ENCODE data around the gene FAT3. TPM values are rescaled to one million over a fixed set of nuclear protein-coding genes. Genes with fewer than 3 reads are reported as not detected.

Gene FAT3
- total RNA-seq, 1 donor from 2014 or later: 13.6 TPM

DNA sequence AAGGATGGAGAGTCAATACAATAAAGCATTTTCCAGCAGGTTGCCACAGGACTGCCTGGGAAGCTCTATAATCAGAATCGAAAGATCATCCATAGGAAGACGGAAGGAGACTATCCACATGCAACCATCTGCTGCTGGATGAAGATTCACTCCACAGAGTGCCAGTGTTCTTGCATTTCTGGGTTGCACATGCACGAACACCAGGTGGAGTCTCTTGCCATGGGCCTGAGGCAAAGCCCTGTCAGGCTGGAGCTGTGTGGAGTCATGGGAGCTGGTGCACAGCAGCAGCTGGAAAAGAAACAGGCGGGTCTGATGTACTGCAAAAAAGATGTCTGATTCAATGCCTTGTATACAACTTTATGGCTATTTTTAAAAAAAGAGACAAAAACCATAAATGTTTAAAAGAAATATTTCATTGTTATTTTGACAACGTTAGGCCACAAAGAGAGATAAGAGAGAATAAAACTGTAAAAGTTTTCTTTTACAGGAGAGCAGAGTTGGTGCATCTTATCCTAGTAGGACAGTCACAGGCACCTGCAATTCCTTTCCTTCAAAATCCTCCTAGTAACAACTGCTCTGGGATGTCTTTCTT, 12.9 kb upstream of the FAT3 start:
- no peak overlapping the region for H3K4me3 ChIP-seq (ENCODE audit: low read length in 3 of 3)
- H3K4me1 ChIP-seq (ENCODE audit: control insufficient read depth in 3 of 3, insufficient read depth in 3 of 3, low read length in 3 of 3): peaks cover 0 to 7% (median 3%) of the 10 kb centered on the region in 3 donors
- no peak overlapping the region for H3K27ac ChIP-seq (ENCODE audit: low read depth, low read length)
- H3K9me3 ChIP-seq (ENCODE audit: control insufficient read depth in 3 of 3, low read length in 3 of 3): no peaks in the 10 kb centered on the region
- H3K27me3 ChIP-seq (ENCODE audit: control insufficient read depth in 3 of 3, insufficient read depth in 3 of 3, low read length in 3 of 3): no peaks in the 10 kb centered on the region
- H3K36me3 ChIP-seq (ENCODE audit: control insufficient read depth in 3 of 3, insufficient read depth in 3 of 3, low read length in 3 of 3): no peaks in the 10 kb centered on the region
- H3K9ac ChIP-seq (ENCODE audit: low read depth in 1 of 3, low read length in 3 of 3): no peak overlapping the region

DNA sequence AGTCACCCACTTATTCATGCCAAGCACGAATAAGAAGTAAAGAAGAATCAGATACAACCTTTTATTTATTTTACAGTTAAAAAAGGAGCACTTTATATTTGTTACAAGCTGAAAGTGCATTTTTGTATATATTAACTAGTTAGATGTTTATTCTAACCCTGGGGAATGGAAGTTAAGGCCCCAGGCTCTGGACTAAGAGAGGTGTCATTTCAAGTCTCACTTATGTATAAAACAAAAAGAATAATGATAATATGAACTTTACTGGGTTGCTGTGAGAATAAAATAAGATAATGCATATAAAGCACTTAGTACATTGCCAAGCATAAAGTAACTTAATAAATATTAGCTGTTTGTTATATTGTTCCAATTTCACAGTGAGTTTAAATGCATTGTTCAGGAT, 12.1 kb upstream of the FAT3 start:
- Histone ChIP-seq H3K4me1 (ENCODE audit: control insufficient read depth in 3 of 3, insufficient read depth in 3 of 3, low read length in 3 of 3) (peaks cover 0 to 7% (median 3%) of the 10 kb centered on the region in 3 donors), H3K9me3 (ENCODE audit: control insufficient read depth in 3 of 3, low read length in 3 of 3) (no peaks in the 10 kb centered on the region), H3K27me3 (ENCODE audit: control insufficient read depth in 3 of 3, insufficient read depth in 3 of 3, low read length in 3 of 3) (no peaks in the 10 kb centered on the region), H3K36me3 (ENCODE audit: control insufficient read depth in 3 of 3, insufficient read depth in 3 of 3, low read length in 3 of 3) (no peaks in the 10 kb centered on the region), H3K27ac (ENCODE audit: low read depth, low read length) (no peak overlapping the region), H3K4me3 (ENCODE audit: low read length in 3 of 3) (no peak overlapping the region), H3K9ac (ENCODE audit: low read depth in 1 of 3, low read length in 3 of 3) (no peak overlapping the region)

DNA sequence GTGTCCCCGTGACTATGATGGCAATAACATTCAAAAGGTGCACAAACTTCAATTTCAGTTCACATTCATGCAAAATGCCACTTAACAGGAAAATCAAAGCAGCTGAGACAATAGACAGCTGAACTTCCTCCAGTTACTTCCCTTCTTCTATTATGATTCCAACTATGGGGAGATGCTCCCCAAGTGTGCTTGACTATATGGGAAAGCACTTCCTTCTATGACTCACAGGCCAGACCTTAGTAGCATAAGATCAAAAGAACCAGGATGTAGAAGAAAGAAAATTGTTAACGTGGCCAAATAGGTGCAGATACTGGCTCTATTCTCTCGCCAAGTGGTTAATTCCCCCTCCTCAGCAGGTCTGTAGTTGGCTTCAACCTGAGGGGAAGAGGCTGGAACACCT, 7.8 kb upstream of the FAT3 start:
- H3K27ac ChIP-seq (ENCODE audit: low read depth, low read length): no peak overlapping the region
- no peak overlapping the region for H3K9ac ChIP-seq (ENCODE audit: low read depth in 1 of 3, low read length in 3 of 3)
- H3K27me3 ChIP-seq (ENCODE audit: control insufficient read depth in 3 of 3, insufficient read depth in 3 of 3, low read length in 3 of 3): peaks cover 0 to 11% (median 5%) of the 10 kb centered on the region in 3 donors
- H3K4me3 ChIP-seq (ENCODE audit: low read length in 3 of 3): no peak overlapping the region
- peaks cover 0 to 7% (median 3%) of the 10 kb centered on the region in 3 donors for H3K4me1 ChIP-seq (ENCODE audit: control insufficient read depth in 3 of 3, insufficient read depth in 3 of 3, low read length in 3 of 3)
- H3K9me3 ChIP-seq (ENCODE audit: control insufficient read depth in 3 of 3, low read length in 3 of 3): no peaks in the 10 kb centered on the region
- no peaks in the 10 kb centered on the region for H3K36me3 ChIP-seq (ENCODE audit: control insufficient read depth in 3 of 3, insufficient read depth in 3 of 3, low read length in 3 of 3)

DNA sequence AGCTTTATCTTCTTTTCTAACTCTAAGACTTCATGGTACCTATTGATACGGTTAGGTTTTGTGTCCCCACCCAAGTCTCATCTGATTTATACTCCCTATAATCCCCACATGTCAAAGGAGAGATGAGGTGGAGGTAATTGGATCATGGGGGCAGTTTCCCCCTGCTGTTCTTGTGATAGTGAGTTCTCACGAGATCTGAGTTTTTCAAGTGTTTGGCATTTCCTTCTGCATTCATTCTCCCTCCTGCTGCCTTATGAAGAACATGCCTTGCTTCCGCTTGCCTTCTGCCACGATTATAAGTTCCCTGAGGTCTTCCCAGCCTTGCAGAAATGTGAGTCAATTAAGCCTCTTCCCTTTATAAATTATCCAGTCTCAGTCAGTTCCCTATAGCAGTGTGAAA, 5.1 kb upstream of the FAT3 start:
- no peak overlapping the region for H3K4me3 ChIP-seq (ENCODE audit: low read length in 3 of 3)
- H3K4me1 ChIP-seq (ENCODE audit: control insufficient read depth in 3 of 3, insufficient read depth in 3 of 3, low read length in 3 of 3): peaks cover 6 to 12% (median 11%) of the 10 kb centered on the region in 3 donors
- H3K36me3 ChIP-seq (ENCODE audit: control insufficient read depth in 3 of 3, insufficient read depth in 3 of 3, low read length in 3 of 3): no peaks in the 10 kb centered on the region
- no peaks in the 10 kb centered on the region for H3K9me3 ChIP-seq (ENCODE audit: control insufficient read depth in 3 of 3, low read length in 3 of 3)
- no peak overlapping the region for H3K9ac ChIP-seq (ENCODE audit: low read depth in 1 of 3, low read length in 3 of 3)
- H3K27ac ChIP-seq (ENCODE audit: low read depth, low read length): no peak overlapping the region
- H3K27me3 ChIP-seq (ENCODE audit: control insufficient read depth in 3 of 3, insufficient read depth in 3 of 3, low read length in 3 of 3): peaks cover 15 to 36% (median 30%) of the 10 kb centered on the region in 3 donors

DNA sequence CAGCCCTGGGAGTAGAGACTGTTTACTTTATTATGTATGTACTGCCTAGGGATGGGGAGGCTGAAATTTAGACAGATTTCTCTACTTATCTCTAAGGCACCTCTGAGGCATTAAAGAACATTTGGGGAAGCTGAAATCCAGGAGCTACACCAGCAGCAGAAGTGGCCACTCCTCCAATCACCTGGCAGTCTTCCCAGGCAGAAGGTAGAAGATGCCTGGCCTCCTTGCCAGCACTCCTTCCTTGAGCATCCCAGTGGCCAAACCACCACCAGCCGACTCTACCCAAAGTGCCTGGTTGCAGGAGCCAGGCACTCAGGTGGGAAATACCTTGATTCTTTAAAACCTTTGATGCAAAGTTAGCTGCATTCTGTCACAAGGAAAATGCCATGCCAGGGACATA, 1.9 kb upstream of the FAT3 start:
- H3K9ac ChIP-seq (ENCODE audit: low read depth in 1 of 3, low read length in 3 of 3): no peak overlapping the region
- peaks cover 29 to 56% (median 50%) of the 10 kb centered on the region in 3 donors for H3K27me3 ChIP-seq (ENCODE audit: control insufficient read depth in 3 of 3, insufficient read depth in 3 of 3, low read length in 3 of 3)
- no peaks in the 10 kb centered on the region for H3K36me3 ChIP-seq (ENCODE audit: control insufficient read depth in 3 of 3, insufficient read depth in 3 of 3, low read length in 3 of 3)
- no peaks in the 10 kb centered on the region for H3K9me3 ChIP-seq (ENCODE audit: control insufficient read depth in 3 of 3, low read length in 3 of 3)
- H3K4me3 ChIP-seq (ENCODE audit: low read length in 3 of 3): no peak overlapping the region
- peaks cover 14 to 25% (median 21%) of the 10 kb centered on the region in 3 donors for H3K4me1 ChIP-seq (ENCODE audit: control insufficient read depth in 3 of 3, insufficient read depth in 3 of 3, low read length in 3 of 3)
- H3K27ac ChIP-seq (ENCODE audit: low read depth, low read length): no peak overlapping the region

DNA sequence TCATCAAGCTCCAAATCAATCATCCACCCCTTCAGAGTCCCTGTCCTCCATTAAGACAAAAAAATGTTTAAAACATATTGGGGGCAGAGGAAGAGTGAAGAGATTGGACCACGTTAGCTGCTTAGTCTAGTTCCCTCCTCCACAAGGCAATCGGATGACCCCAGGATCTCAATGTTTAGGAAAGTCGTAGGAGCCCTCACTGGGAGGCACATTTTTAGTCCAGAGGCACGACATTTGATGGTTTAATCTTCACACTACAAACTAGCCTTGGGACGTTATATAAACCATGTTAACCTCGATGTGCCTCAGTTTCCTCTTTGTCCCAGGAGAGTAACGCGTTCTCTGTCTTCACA, 588 bp upstream of the FAT3 start:
- H3K4me3 ChIP-seq (ENCODE audit: low read length in 3 of 3): peak overlapping the region; percentile 55 to 66 (median 65)
- H3K9ac ChIP-seq (ENCODE audit: low read depth in 1 of 3, low read length in 3 of 3): no peak overlapping the region
- H3K36me3 ChIP-seq (ENCODE audit: control insufficient read depth in 3 of 3, insufficient read depth in 3 of 3, low read length in 3 of 3): no peaks in the 10 kb centered on the region
- H3K9me3 ChIP-seq (ENCODE audit: control insufficient read depth in 3 of 3, low read length in 3 of 3): no peaks in the 10 kb centered on the region
- peaks cover 29 to 64% (median 59%) of the 10 kb centered on the region in 3 donors for H3K27me3 ChIP-seq (ENCODE audit: control insufficient read depth in 3 of 3, insufficient read depth in 3 of 3, low read length in 3 of 3)
- H3K4me1 ChIP-seq (ENCODE audit: control insufficient read depth in 3 of 3, insufficient read depth in 3 of 3, low read length in 3 of 3): peaks cover 14 to 25% (median 21%) of the 10 kb centered on the region in 3 donors
- no peak overlapping the region for H3K27ac ChIP-seq (ENCODE audit: low read depth, low read length)

DNA sequence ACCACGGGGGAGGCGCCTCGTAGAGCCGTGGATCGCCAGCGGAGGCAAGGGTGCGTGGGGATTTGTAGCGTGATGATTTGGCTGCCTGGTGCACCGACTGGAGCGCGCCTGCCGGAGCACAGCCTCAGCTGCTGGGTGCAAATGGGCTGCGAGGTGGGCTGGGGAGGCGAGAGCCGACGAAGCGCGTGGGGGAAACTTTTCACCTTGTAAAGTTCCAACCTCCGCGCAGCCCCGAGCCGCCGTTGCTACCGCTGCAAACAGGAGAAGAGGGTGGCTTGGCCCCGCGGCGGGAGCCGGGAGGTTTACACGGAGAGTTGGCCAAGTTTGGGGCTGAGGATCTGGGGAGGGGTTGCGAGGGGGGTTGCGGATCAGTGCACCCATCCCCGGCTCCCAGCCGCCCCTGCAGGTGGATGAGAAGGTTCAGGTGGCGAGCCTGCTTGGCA, 528 bp downstream of the FAT3 start:
- Histone ChIP-seq H3K27me3 (ENCODE audit: control insufficient read depth in 3 of 3, insufficient read depth in 3 of 3, low read length in 3 of 3) (peaks cover 29 to 65% (median 60%) of the 10 kb centered on the region in 3 donors), H3K4me1 (ENCODE audit: control insufficient read depth in 3 of 3, insufficient read depth in 3 of 3, low read length in 3 of 3) (peaks cover 14 to 25% (median 21%) of the 10 kb centered on the region in 3 donors), H3K9ac (ENCODE audit: low read depth in 1 of 3, low read length in 3 of 3) (peak overlapping the region in 1 of 3 donors; percentile 25), H3K4me3 (ENCODE audit: low read length in 3 of 3) (peak overlapping the region; percentile 51 to 65 (median 55)), H3K36me3 (ENCODE audit: control insufficient read depth in 3 of 3, insufficient read depth in 3 of 3, low read length in 3 of 3) (no peaks in the 10 kb centered on the region), H3K9me3 (ENCODE audit: control insufficient read depth in 3 of 3, low read length in 3 of 3) (no peaks in the 10 kb centered on the region), H3K27ac (ENCODE audit: low read depth, low read length) (no peak overlapping the region)

DNA sequence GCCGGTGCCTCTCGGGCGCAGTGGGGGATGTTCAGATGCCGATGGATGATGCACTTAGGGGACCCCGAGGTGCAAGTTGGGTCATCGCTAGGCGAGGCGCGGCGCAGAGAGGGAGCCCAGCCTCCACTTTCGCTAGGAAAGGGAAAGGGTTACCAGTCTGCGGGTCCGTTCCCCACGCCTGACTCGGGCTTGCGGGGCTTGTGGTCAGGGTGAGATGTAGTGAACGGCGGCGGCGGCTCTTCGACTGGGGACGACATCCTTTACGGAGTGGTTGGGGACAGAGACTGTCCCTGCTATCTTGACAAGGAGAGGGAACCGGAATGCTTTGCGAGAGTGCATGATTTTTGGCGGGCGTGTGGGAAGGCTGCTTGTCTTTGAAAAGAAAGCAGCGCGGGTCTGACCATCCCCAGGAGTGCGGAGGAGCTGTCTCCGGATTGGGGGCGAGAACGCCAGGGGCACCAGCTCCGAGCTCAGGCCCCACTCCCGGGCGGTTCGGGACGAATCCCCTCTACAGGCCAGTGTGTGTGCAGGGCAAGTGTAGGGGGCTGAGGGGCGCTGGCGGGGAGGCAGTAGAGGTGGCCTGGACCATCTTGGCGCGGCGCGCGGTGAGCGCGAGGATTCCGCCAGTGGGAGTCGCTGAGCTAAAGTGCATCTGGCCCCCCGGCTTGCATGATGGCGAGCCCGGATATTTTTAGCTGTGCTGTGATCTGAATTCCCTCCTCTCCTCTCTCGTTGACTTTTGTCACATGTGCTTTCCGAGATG, 1.1 kb downstream of the FAT3 start:
- Histone ChIP-seq H3K27me3 (ENCODE audit: control insufficient read depth in 3 of 3, insufficient read depth in 3 of 3, low read length in 3 of 3) (peaks cover 29 to 65% (median 55%) of the 10 kb centered on the region in 3 donors), H3K4me3 (ENCODE audit: low read length in 3 of 3) (peak overlapping the region; percentile 51 to 65 (median 55)), H3K4me1 (ENCODE audit: control insufficient read depth in 3 of 3, insufficient read depth in 3 of 3, low read length in 3 of 3) (peaks cover 14 to 25% (median 21%) of the 10 kb centered on the region in 3 donors), H3K36me3 (ENCODE audit: control insufficient read depth in 3 of 3, insufficient read depth in 3 of 3, low read length in 3 of 3) (no peaks in the 10 kb centered on the region), H3K27ac (ENCODE audit: low read depth, low read length) (no peak overlapping the region), H3K9ac (ENCODE audit: low read depth in 1 of 3, low read length in 3 of 3) (no peak overlapping the region), H3K9me3 (ENCODE audit: control insufficient read depth in 3 of 3, low read length in 3 of 3) (no peaks in the 10 kb centered on the region)

DNA sequence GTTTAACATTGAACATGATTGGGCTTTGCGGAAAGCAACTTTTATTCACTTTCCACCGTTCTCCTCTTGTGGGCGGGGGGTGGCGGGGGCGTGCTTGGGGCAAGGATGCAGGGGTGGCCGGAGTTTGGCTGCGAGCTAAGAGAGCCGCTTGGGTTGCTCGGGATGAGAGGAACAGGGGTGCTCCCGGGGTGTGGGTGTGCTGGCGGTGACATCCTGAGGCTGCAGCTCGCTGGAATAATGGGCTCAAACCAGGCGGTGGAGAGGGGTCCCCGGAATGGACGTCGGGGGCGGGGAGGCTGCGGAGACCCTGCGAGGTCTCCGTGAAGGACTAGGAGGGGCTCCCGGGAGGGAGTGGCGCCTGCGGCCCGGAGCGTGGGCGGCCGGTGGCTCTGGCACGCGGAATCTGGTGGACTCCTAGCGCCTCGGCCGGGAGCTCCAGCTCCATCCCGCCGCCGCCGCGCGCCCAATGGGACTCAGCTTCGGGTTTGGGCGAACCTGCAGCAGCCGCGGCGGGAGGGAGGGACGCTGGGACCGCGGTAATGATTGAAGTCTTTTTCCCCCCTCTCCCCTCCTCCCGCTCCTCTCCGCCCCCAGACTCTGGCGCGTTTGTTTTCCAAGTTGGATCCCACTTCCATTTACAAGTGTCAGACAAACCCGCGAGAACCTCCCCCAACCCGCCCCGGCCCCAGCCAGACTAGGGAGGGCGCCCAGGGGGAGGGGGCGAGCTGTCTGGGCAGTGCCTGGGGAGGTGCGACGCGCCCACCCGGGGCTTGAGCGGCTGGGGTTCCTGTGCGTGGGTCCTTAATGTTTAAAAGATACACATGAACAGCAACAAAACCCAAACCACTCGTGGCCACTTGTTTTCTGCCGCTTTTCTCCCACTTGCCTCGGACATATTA, 2.0 kb downstream of the FAT3 start:
- no peaks in the 10 kb centered on the region for H3K9me3 ChIP-seq (ENCODE audit: control insufficient read depth in 3 of 3, low read length in 3 of 3)
- H3K4me1 ChIP-seq (ENCODE audit: control insufficient read depth in 3 of 3, insufficient read depth in 3 of 3, low read length in 3 of 3): peaks cover 14 to 25% (median 21%) of the 10 kb centered on the region in 3 donors
- no peak overlapping the region for H3K27ac ChIP-seq (ENCODE audit: low read depth, low read length)
- H3K36me3 ChIP-seq (ENCODE audit: control insufficient read depth in 3 of 3, insufficient read depth in 3 of 3, low read length in 3 of 3): no peaks in the 10 kb centered on the region
- peak overlapping the region in 2 of 3 donors; percentile 55 to 65 for H3K4me3 ChIP-seq (ENCODE audit: low read length in 3 of 3)
- peaks cover 29 to 61% (median 50%) of the 10 kb centered on the region in 3 donors for H3K27me3 ChIP-seq (ENCODE audit: control insufficient read depth in 3 of 3, insufficient read depth in 3 of 3, low read length in 3 of 3)
- H3K9ac ChIP-seq (ENCODE audit: low read depth in 1 of 3, low read length in 3 of 3): no peak overlapping the region

All from skeletal muscle tissue (tissue), 4 donors.